ENCODE measurements around the gene KRTAP10-11. TPM values are rescaled to one million over a fixed set of nuclear protein-coding genes. Genes with fewer than 3 reads are reported as not detected.
"Not testable (repeated sequence)": the region's sequence is repeated elsewhere in the genome, so short reads cannot be mapped to it uniquely, and the experiment has no call there.

KRTAP10-11 gene
- total RNA-seq, 4 donors from 2014 or later, result not detected

- no peak overlapping the region for H3K27ac ChIP-seq
- peaks cover 0 to 12% of the 10 kb centered on the region in 2 donors for H3K27me3 ChIP-seq
- H3K4me3 ChIP-seq, result no peak overlapping the region
- TF ChIP-seq POLR2A (IDR thresholded peaks at IDR 0.05) (no peak), CTCF (IDR thresholded peaks at IDR 0.05) (no peak), EP300 (IDR thresholded peaks at IDR 0.05) (no peak)
- peaks cover 0 to 50% (median 9%) of the 10 kb centered on the region in 4 donors for H3K9me3 ChIP-seq
- DNase-seq (ENCODE audit: low spot score in 2 of 2), result no peak
- no peaks in the 10 kb centered on the region for H3K36me3 ChIP-seq
- no peaks in the 10 kb centered on the region for H3K4me1 ChIP-seq
Observed at GRCh38 chr21:44623575-44623974, 22.6 kb upstream of the KRTAP10-11 start.

GRCh38 chr21:44625756-44626155, 20.5 kb upstream of the KRTAP10-11 start:
- no peaks in the 10 kb centered on the region for H3K36me3 ChIP-seq
- no peak overlapping the region for H3K4me3 ChIP-seq
- H3K27ac ChIP-seq, result no peak overlapping the region
- peaks cover 0 to 15% of the 10 kb centered on the region in 2 donors for H3K27me3 ChIP-seq
- H3K9me3 ChIP-seq, result peaks cover 0 to 55% (median 7%) of the 10 kb centered on the region in 4 donors
- no peaks in the 10 kb centered on the region for H3K4me1 ChIP-seq
- 85 to 89% methylated on average over 7 of the region's 7 CpGs for WGBS, 2 donors
- no peak for DNase-seq (ENCODE audit: low spot score in 2 of 2)
- TF ChIP-seq POLR2A (IDR thresholded peaks at IDR 0.05) (no peak), CTCF (IDR thresholded peaks at IDR 0.05) (no peak), EP300 (IDR thresholded peaks at IDR 0.05) (no peak)

DNA sequence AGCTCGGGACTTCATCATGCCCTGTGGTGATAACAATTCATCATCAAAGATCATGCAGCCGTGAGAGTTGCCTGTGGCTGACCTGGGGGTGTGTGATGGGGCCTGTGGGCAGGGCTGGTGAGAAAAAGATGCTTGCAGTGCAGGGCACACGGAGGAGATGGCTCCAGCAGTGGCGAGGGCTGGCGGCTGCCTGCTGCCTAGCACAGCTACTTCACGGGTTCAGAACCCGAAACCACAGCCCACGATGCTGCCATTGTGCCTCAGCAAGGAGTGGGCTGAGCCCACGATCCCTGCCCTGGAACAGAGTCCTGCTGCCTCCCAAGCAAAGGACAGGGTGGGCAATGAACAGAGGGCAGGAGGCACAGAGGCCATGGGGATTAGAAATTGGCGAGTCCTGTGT, 20.0 kb upstream of the KRTAP10-11 start:
- peaks cover 0 to 15% of the 10 kb centered on the region in 2 donors for H3K27me3 ChIP-seq
- no peak overlapping the region for H3K4me3 ChIP-seq
- H3K27ac ChIP-seq, result no peak overlapping the region
- 75 to 84% methylated on average over 10 of the region's 10 CpGs for WGBS, 2 donors
- no peaks in the 10 kb centered on the region for H3K36me3 ChIP-seq
- H3K4me1 ChIP-seq, result no peaks in the 10 kb centered on the region
- DNase-seq (ENCODE audit: low spot score in 2 of 2), result no peak
- TF ChIP-seq CTCF (IDR thresholded peaks at IDR 0.05) (no peak), EP300 (IDR thresholded peaks at IDR 0.05) (no peak), POLR2A (IDR thresholded peaks at IDR 0.05) (no peak)
- H3K9me3 ChIP-seq, result peaks cover 0 to 60% (median 7%) of the 10 kb centered on the region in 4 donors

DNA sequence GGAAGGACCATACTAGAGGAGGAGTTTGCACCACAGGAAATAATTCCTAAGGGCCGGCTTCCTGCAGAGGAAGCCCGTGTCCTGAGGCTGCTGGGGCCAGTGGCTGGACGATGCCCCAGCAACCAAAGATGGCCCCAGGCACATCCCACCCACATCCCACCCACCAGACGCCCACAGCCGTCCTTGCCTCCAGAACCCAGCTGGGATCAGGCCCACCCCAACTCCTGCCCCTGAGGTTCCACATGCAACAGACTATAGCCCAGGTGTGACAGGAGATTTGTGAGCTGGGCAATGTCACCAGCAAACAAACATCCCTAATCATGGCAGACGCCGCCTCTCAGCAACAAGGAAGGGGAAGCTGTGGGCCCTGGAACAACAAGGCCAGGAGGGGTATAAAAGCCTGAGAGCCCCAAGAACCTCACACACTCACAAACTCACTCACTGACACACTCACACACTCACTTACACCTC, 19.5 kb upstream of the KRTAP10-11 start, which contains the start of gene KRTAP10-9:
Gene KRTAP10-9 (plus strand): TSS at position 421 of the 471 bp plus-strand sequence. CDS start 79 bp downstream, outside the sequence.
- no peak within 1 kb of the TSS for H3K27ac ChIP-seq
- no peaks in the 10 kb centered on the region for H3K36me3 ChIP-seq
- H3K9me3 ChIP-seq, result peaks cover 0 to 63% (median 10%) of the 10 kb centered on the region in 4 donors
- WGBS, 2 donors, result 56 to 100% methylated on average over 2 to 7 of the region's 7 CpGs
- no peak within 1 kb of the TSS for H3K4me3 ChIP-seq
- H3K4me1 ChIP-seq, result no peaks in the 10 kb centered on the region
- peaks cover 0 to 15% of the 10 kb centered on the region in 2 donors for H3K27me3 ChIP-seq
- no peak for DNase-seq (ENCODE audit: low spot score in 2 of 2)
- TF ChIP-seq POLR2A (IDR thresholded peaks at IDR 0.05) (no peak), CTCF (IDR thresholded peaks at IDR 0.05) (no peak), EP300 (IDR thresholded peaks at IDR 0.05) (no peak)

GRCh38 chr21:44627181-44627822, 18.9 kb upstream of the KRTAP10-11 start:
- peaks cover 0 to 15% of the 10 kb centered on the region in 2 donors for H3K27me3 ChIP-seq
- not testable (repeated sequence) for DNase-seq (ENCODE audit: low spot score in 2 of 2); H3K36me3 ChIP-seq; H3K27ac ChIP-seq; H3K4me1 ChIP-seq; H3K4me3 ChIP-seq
- peaks cover 0 to 63% (median 11%) of the 10 kb centered on the region in 4 donors for H3K9me3 ChIP-seq
- 78 to 86% methylated on average over 14 to 16 of the region's 20 CpGs for whole genome bisulfite sequencing, 2 donors

- not testable (repeated sequence) for DNase-seq (ENCODE audit: low spot score in 2 of 2); H3K4me3 ChIP-seq; H3K4me1 ChIP-seq; H3K36me3 ChIP-seq; H3K27ac ChIP-seq
- Histone ChIP-seq H3K27me3 (peaks cover 0 to 15% of the 10 kb centered on the region in 2 donors), H3K9me3 (peaks cover 0 to 63% (median 12%) of the 10 kb centered on the region in 4 donors)
- 23 to 41% methylated on average over 10 to 12 of the region's 15 CpGs for WGBS, 2 donors
Observed at GRCh38 chr21:44627831-44628233, 18.4 kb upstream of the KRTAP10-11 start.

All from tibial nerve (tissue), 4 donors.